ENCODE results near the gene COL1A2. TPM values are rescaled to one million over a fixed set of nuclear protein-coding genes. Genes with fewer than 3 reads are reported as not detected.

COL1A2 gene
- total and polyA plus RNA-seq, 2 of the 8 experiments (the other 6 are each of a cell fraction or from before 2014, with no cell fraction given): 45.2 to 87.2 TPM

- TF ChIP-seq CHD7 (IDR thresholded peaks at IDR 0.05; ENCODE audit: insufficient replicate concordance, low read length) (no peak), USF2 (IDR thresholded peaks at IDR 0.05; ENCODE audit: low read length) (no peak), POU5F1 (IDR thresholded peaks at IDR 0.05; ENCODE audit: low read depth, low read length) (no peak), CBX5 (IDR thresholded peaks at IDR 0.05; ENCODE audit: low read depth, low read length) (no peak), BACH1 (IDR thresholded peaks at IDR 0.05; ENCODE audit: low read length) (no peak), SIRT6 (IDR thresholded peaks at IDR 0.05; ENCODE audit: low read length) (no peak), CHD2 (IDR thresholded peaks at IDR 0.05; ENCODE audit: low read length) (no peak), NRF1 (IDR thresholded peaks at IDR 0.05; ENCODE audit: low read depth, low read length) (no peak)
Observed at GRCh38 chr7:94426980-94427875, 32.5 kb downstream of the COL1A2 start (continued).
